GM12878 (cell line): Measurements from ENCODE around the gene CEACAM8. TPM values are rescaled to one million over a fixed set of nuclear protein-coding genes. Genes with fewer than 3 reads are reported as not detected.
A peak's percentile ranks its signal among the peaks of the same experiment; 100 is the strongest.
"Not testable (repeated sequence)": the region's sequence is repeated elsewhere in the genome, so short reads cannot be mapped to it uniquely, and the experiment has no call there.

Experiments
- ATAC-seq: fragments of 200-7000 bp; cut with Tn5 transposase; 3 replicates; pipeline ENCODE4 v1.9.1; 2020; ENCODE audit warnings: mild to moderate bottlenecking, moderate library complexity
- BruUV-seq: library from RNA; stranded (reverse); fragments of 400-500 nt; replicated peaks from 2 replicates; lab custom pipeline; 2021; lab: Mats Ljungman, UMichigan
- CTCF ChIA-PET: fragments of 300-600 bp; sonication (Branson Sonifier 250); formaldehyde crosslinking; extraction: SDS; loops from one replicate; lab custom pipeline; 2021; ENCODE audit warnings: inconsistent platforms; lab: Yijun Ruan, JAX
- POLR2A ChIA-PET: fragments of 350-600 bp; formaldehyde crosslinking; extraction: SDS; loops from one replicate; lab custom pipeline; 2021; ENCODE audit warnings: inconsistent platforms; lab: Charles Lee
- RAD21 ChIA-PET: fragments of 300-600 bp; sonication (Branson Sonifier 250); formaldehyde crosslinking; loops from one replicate; lab custom pipeline; 2023; ENCODE audit warnings: antibody characterized with exemption; ENCODE audit not compliant: unreplicated experiment; lab: Charles Lee
- SMC1A ChIA-PET: fragments of 300-600 bp; sonication (Branson Sonifier 250); formaldehyde crosslinking; loops from one replicate; lab custom pipeline; 2023; ENCODE audit not compliant: unreplicated experiment, uncharacterized antibody; lab: Charles Lee
- DNase-seq: peaks from one replicate; pipeline ENCODE4 v3.0.0-alpha.2; 2011; ENCODE audit warnings: low read depth, low spot score
- FAIRE-seq: peaks from 3 replicates; lab custom pipeline; 2011; peaks lifted over from hg19 to GRCh38; lab: Jason Lieb, UNC
- H2AFZ ChIP-seq: 2 replicates; pipeline ENCODE4 v1.6.0; 2011; ENCODE audit warnings: low read depth, low read length, control low read depth; ENCODE audit not compliant: control insufficient read depth
- H3K27ac ChIP-seq: 2 replicates; pipeline ENCODE4 v1.5.1; 2011; ENCODE audit warnings: control low read depth; ENCODE audit not compliant: control insufficient read depth, insufficient read depth
- H3K27me3 ChIP-seq, 2 experiments: replicated peaks in 1 of 2; 2 replicates each; pipeline versions ENCODE4 v1.6.0 to v1.6.1; 2011; ENCODE audit warnings: low read length in 1 of 2; ENCODE audit not compliant: control insufficient read depth in 2 of 2, insufficient read depth in 2 of 2
- H3K36me3 ChIP-seq, 2 experiments: 2 replicates each; pipeline ENCODE4 v1.5.1; 2011; ENCODE audit warnings: low read length in 1 of 2; ENCODE audit not compliant: control insufficient read depth in 2 of 2, insufficient read depth in 2 of 2
- H3K4me1 ChIP-seq: 2 replicates; pipeline ENCODE4 v1.6.1; 2011; ENCODE audit warnings: mild to moderate bottlenecking, low read length, moderate library complexity, mixed read lengths; ENCODE audit not compliant: control insufficient read depth, insufficient read depth
- H3K4me2 ChIP-seq: 2 replicates; pipeline ENCODE4 v1.6.0; 2011; ENCODE audit warnings: control low read depth; ENCODE audit not compliant: control insufficient read depth, insufficient read depth
- H3K4me3 ChIP-seq: fragments of 200-600 bp; sonication (generic); 2 replicates; pipeline ENCODE4 v1.5.1; 2016
- H3K79me2 ChIP-seq: 2 replicates; pipeline ENCODE4 v1.6.0; 2011; ENCODE audit warnings: low read length; ENCODE audit not compliant: control insufficient read depth, insufficient read depth
- H3K9ac ChIP-seq: 2 replicates; pipeline ENCODE4 v1.8.0; 2011; ENCODE audit warnings: low read length, control low read depth, mixed read lengths; ENCODE audit not compliant: control insufficient read depth, insufficient read depth
- H3K9me3 ChIP-seq: replicated peaks from 3 replicates; pipeline ENCODE4 v1.5.1; 2011; ENCODE audit warnings: mild to moderate bottlenecking, low read length; ENCODE audit not compliant: control insufficient read depth, insufficient read depth
- H4K20me1 ChIP-seq: 2 replicates; pipeline ENCODE4 v1.6.0; 2011; ENCODE audit not compliant: control insufficient read depth, insufficient read depth
- RAD51 ChIP-seq: fragments of 450-650 bp; IDR thresholded peaks from 2 replicates; pipeline ENCODE4 v1.6.1; 2016; ENCODE audit warnings: moderate library complexity, mild to moderate bottlenecking, inconsistent platforms
- WGBS: methylation state at CpG from one replicate; pipeline ENCODE4 v1.1.6; 2016; ENCODE audit warnings: low lambda C conversion rate; ENCODE audit not compliant: insufficient replicate concordance, insufficient coverage; ENCODE audit errors: missing lambda C conversion rate; 5-methylcytosine and 5-hydroxymethylcytosine counted together
- in situ Hi-C: fragments of 300-500 bp; cut with MboI; formaldehyde crosslinking; loops from 9 replicates; pipeline ENCODE4 v1.14.3; 2018; ENCODE audit warnings: mixed read lengths
- intact Hi-C: fragments of 100-400 bp; cut with micrococcal nuclease; formaldehyde crosslinking; loops from one replicate; pipeline ENCODE4 v1.14.2; 2022; ENCODE audit not compliant: unreplicated experiment
- polyA plus RNA-seq, 11 experiments: library from polyadenylated mRNA; depleted of rRNA in 4 of 11; unstranded in 6 of 11; stranded (reverse) in 5 of 11; fragments of >200 nt; fragmentation: Nextera tagmentation in 4 of 11; fragmentation: Illumina TruSeq in 1 of 11; extraction: Ambion mirVana in 4 of 11; extraction: Trizol in 1 of 11; gene quantifications; 1 replicate in 1 of 11; 2 replicates in 10 of 11; pipeline versions ENCODE4 v1.2.1 to v1.2.3, GENCODE V29; 2011 to 2016; ENCODE audit warnings: inconsistent platforms in 2 of 11, missing spikeins in 2 of 11, low read depth in 1 of 11
- total RNA-seq, 4 experiments: library from RNA; depleted of rRNA in 3 of 4; stranded (reverse); fragments of >200 nt in 3 of 4; fragmentation: Illumina TruSeq in 1 of 4; extraction: Trizol in 1 of 4; gene quantifications; 2 replicates each; pipeline versions ENCODE4 v1.2.1 to v1.2.3, GENCODE V29; 2013 to 2021

CEACAM8 gene
- total and polyA plus RNA-seq, 10 of the 15 experiments (the other 5 are each of a cell fraction or from before 2014, with no cell fraction given) = 0.06 TPM; not detected in 9

- H3K4me3 ChIP-seq, H2AFZ ChIP-seq, SMC1A ChIA-PET, H3K27me3 ChIP-seq, FAIRE-seq, H3K79me2 ChIP-seq, H3K9me3 ChIP-seq, H3K9ac ChIP-seq, H3K4me1 ChIP-seq, H3K27ac ChIP-seq, H3K4me2 ChIP-seq, ATAC-seq, in situ Hi-C loops, RAD21 ChIA-PET, CTCF ChIA-PET, POLR2A ChIA-PET, DNase-seq, BruUV-seq, H4K20me1 ChIP-seq, H3K36me3 ChIP-seq: not testable (repeated sequence)
- intact Hi-C loops = loop anchor here (5.0 kb wide), 1 partner anchor 103 kb away; the partner anchor contains the start of gene PSG3
- 87% methylated on average over 20 of the region's 58 CpGs for WGBS
Observed at GRCh38 chr19:42639324-42640092, 44.8 kb upstream of the CEACAM8 start.

DNA sequence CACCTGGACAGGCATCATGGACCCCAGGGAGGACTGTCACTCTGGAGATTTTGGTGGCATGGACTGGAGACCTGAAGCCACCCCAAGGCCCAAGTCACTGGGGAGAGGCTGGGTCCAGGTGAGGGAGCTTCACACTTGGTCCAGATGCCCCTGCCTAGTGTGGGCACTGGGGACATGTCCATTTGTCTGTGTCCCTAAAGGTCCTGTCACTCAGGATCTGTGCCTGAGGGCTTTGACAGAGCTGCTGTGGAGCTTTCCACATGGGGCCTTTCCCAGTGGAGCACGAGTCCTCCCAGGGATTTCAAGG lies 40.5 kb upstream of the CEACAM8 start:
- WGBS = 27% methylated on average over 1 of the region's 1 CpG
- no TSS peak for BruUV-seq
- ChIA-PET SMC1A (interaction anchor here (1.2 kb wide), 1 partner anchor 64 kb away, joined by 3 read pairs; no protein-coding TSS in a partner anchor), RAD21 (no interaction called here), CTCF (interaction anchor here (0.6 to 2.2 kb wide), 14 partner anchors 9 to 856 kb away, joined by 3 to 7 read pairs (median 4); no protein-coding TSS in a partner anchor), POLR2A (no interaction called here)
- Histone ChIP-seq H3K36me3 (no peaks in the 10 kb centered on the region), H3K9ac (no peak overlapping the region), H3K79me2 (no peaks in the 10 kb centered on the region), H2AFZ (no peak overlapping the region), H3K27ac (no peak overlapping the region), H3K9me3 (no peaks in the 10 kb centered on the region), H4K20me1 (no peaks in the 10 kb centered on the region), H3K4me1 (no peaks in the 10 kb centered on the region), H3K4me3 (no peak overlapping the region), H3K4me2 (no peak overlapping the region), H3K27me3 (no peaks in the 10 kb centered on the region; a peak in 1 of 4 replicates)
- DNase-seq (no peak), ATAC-seq (peak; percentile 25; the same call in 2 of the 3 replicates), FAIRE-seq (no peak)
- no peak for TF ChIP-seq RAD51
- in situ Hi-C loops = no loop called here
- intact Hi-C loops = loop anchor here (5.0 kb wide), 1 partner anchor 107 kb away; the partner anchor contains the start of gene PSG3
